HepG2 (cell line): Measurements from ENCODE around the gene BBS9. TPM values are rescaled to one million over a fixed set of nuclear protein-coding genes. Genes with fewer than 3 reads are reported as not detected.

Source experiments
- ATAC-seq: fragments of 200-7000 bp; cut with Tn5 transposase; 3 replicates; pipeline ENCODE4 v1.9.1; 2020; ENCODE audit warnings: mild to moderate bottlenecking, moderate library complexity
- BruUV-seq: library from RNA; stranded (reverse); fragments of 400-500 nt; replicated peaks from 2 replicates; lab custom pipeline; 2021; lab: Mats Ljungman, UMichigan
- CTCF ChIA-PET: fragments of 300-600 bp; formaldehyde crosslinking; extraction: SDS; loops from one replicate; lab custom pipeline; 2021; ENCODE audit warnings: low total read pairs, inconsistent platforms, low intra/inter-chr PET ratio; lab: Yijun Ruan, JAX
- POLR2A ChIA-PET: fragments of 350-600 bp; sonication (Branson Sonifier 250); formaldehyde crosslinking; loops from one replicate; lab custom pipeline; 2020; ENCODE audit warnings: antibody characterized with exemption, inconsistent platforms; lab: Yijun Ruan, JAX
- DNase-seq: peaks from one replicate; pipeline ENCODE4 v3.0.0-alpha.2; 2015; ENCODE audit warnings: low spot score
- FAIRE-seq: peaks from 3 replicates; lab custom pipeline; 2011; peaks lifted over from hg19 to GRCh38; lab: Jason Lieb, UNC
- H2AFZ ChIP-seq: one replicate; pipeline ENCODE4 v1.6.1; 2011; ENCODE audit warnings: low read length, inconsistent platforms
- H3K27ac ChIP-seq: fragments of 300-600 bp; 3 replicates; pipeline ENCODE4 v1.8.0; 2011; ENCODE audit warnings: mixed run types, mild to moderate bottlenecking, mixed read lengths, low read length, inconsistent platforms; ENCODE audit not compliant: insufficient read depth; ENCODE audit errors: extremely low read length
- H3K27me3 ChIP-seq, 2 experiments: fragments of 200-600 bp in 1 of 2; 2 replicates in 1 of 2; 3 replicates in 1 of 2; pipeline versions ENCODE4 v1.6.0 to v1.8.0; 2011; ENCODE audit warnings: low read length in 2 of 2, mild to moderate bottlenecking in 2 of 2, moderate library complexity in 2 of 2, inconsistent platforms in 1 of 2; ENCODE audit not compliant: insufficient read depth in 2 of 2, control insufficient read depth in 1 of 2
- H3K36me3 ChIP-seq, 2 experiments: fragments of 200-600 bp in 1 of 2; replicated peaks in 1 of 2; 2 replicates in 1 of 2; 3 replicates in 1 of 2; pipeline versions ENCODE4 v1.5.1 to v1.8.0; 2011; ENCODE audit warnings: low read length in 2 of 2, inconsistent platforms in 1 of 2; ENCODE audit not compliant: insufficient read depth in 2 of 2, control insufficient read depth in 1 of 2
- H3K4me1 ChIP-seq: 2 replicates; pipeline ENCODE4 v1.5.1; 2012; ENCODE audit warnings: low read length, inconsistent platforms; ENCODE audit not compliant: insufficient read depth
- H3K4me2 ChIP-seq: 2 replicates; pipeline ENCODE4 v1.6.0; 2011; ENCODE audit warnings: low read depth, low read length, inconsistent platforms
- H3K4me3 ChIP-seq, 3 experiments: fragments of 200-600 bp in 1 of 3; sonication (generic), shearing (Covaris generic) in 1 of 3; replicated peaks in 1 of 3; 2 replicates each; pipeline ENCODE4 v1.5.1; 2011 to 2016; ENCODE audit warnings: low read length in 3 of 3, inconsistent platforms in 2 of 3, low read depth in 2 of 3, mild to moderate bottlenecking in 2 of 3, control low read depth in 1 of 3, mixed read lengths in 1 of 3; ENCODE audit not compliant: insufficient read depth in 1 of 3
- H3K79me2 ChIP-seq: one replicate; pipeline ENCODE4 v1.6.1; 2011; ENCODE audit warnings: low read length, inconsistent platforms; ENCODE audit not compliant: insufficient read depth
- H3K9ac ChIP-seq: 2 replicates; pipeline ENCODE4 v1.6.0; 2011; ENCODE audit warnings: mild to moderate bottlenecking, low read depth, low read length, inconsistent platforms; ENCODE audit not compliant: insufficient read depth
- H3K9me3 ChIP-seq: 2 replicates; pipeline ENCODE4 v1.5.1; 2012; ENCODE audit warnings: mild to moderate bottlenecking, low read length
- H4K20me1 ChIP-seq: 2 replicates; pipeline ENCODE4 v1.6.0; 2011; ENCODE audit warnings: inconsistent platforms, mild to moderate bottlenecking, low read length, moderate library complexity; ENCODE audit not compliant: insufficient read depth
- ATRX ChIP-seq: sonication (generic); formaldehyde crosslinking; IDR thresholded peaks from 2 replicates; pipeline ENCODE4 v1.4.0; 2020; ENCODE audit warnings: missing genetic modification reagents, borderline replicate concordance
- HDAC1 ChIP-seq: sonication (generic); formaldehyde crosslinking; IDR thresholded peaks from 2 replicates; pipeline ENCODE4 v1.5.1; 2020; ENCODE audit warnings: mild to moderate bottlenecking, missing genetic modification reagents
- HNRNPH1 ChIP-seq: fragments of 200-400 bp; formaldehyde crosslinking; optimal IDR thresholded peaks from 2 replicates; pipeline ENCODE3; 2017; ENCODE audit warnings: mild to moderate bottlenecking, low read depth, low read length
- KLF12 ChIP-seq: sonication (generic); formaldehyde crosslinking; IDR thresholded peaks from 2 replicates; pipeline ENCODE4 v1.4.0; 2020; ENCODE audit warnings: missing genetic modification reagents, borderline replicate concordance
- ZNF274 ChIP-seq: sonication (generic); formaldehyde crosslinking; IDR thresholded peaks from 2 replicates; pipeline ENCODE4 v1.5.1; 2020; ENCODE audit warnings: mild to moderate bottlenecking, missing genetic modification reagents
- ZNF512 ChIP-seq: sonication (generic); formaldehyde crosslinking; IDR thresholded peaks from 2 replicates; pipeline ENCODE4 v1.4.0; 2020; ENCODE audit warnings: mild to moderate bottlenecking, missing genetic modification reagents
- WGBS: methylation state at CpG from one replicate; pipeline ENCODE4 v1.1.6; 2017; ENCODE audit warnings: low lambda C conversion rate; 5-methylcytosine and 5-hydroxymethylcytosine counted together
- in situ Hi-C: cut with HindIII; loops from 2 replicates; pipeline ENCODE4 v1.10.0; 2017; ENCODE audit warnings: low pct_unique_long_range_greater_than_20kb; ENCODE audit not compliant: extremely low pct_ligation_motif_present
- intact Hi-C: fragments of 100-400 bp; cut with micrococcal nuclease; formaldehyde crosslinking; loops from one replicate; pipeline ENCODE4 v1.10.0; 2022; ENCODE audit not compliant: unreplicated experiment
- polyA plus RNA-seq, 8 experiments: library from polyadenylated mRNA; depleted of rRNA in 3 of 8; stranded (reverse) in 7 of 8; unstranded in 1 of 8; fragments of >200 nt; fragmentation: Illumina TruSeq in 4 of 8; extraction: Trizol in 4 of 8; gene quantifications; 2 replicates each; pipeline versions ENCODE4 v1.2.1 to v1.2.3, GENCODE V29; 2011 to 2016; ENCODE audit warnings: low read depth in 4 of 8, missing spikeins in 1 of 8, mixed read lengths in 1 of 8; ENCODE audit not compliant: insufficient read depth in 1 of 8
- small RNA-seq, 3 experiments: library from RNA; depleted of rRNA; stranded (forward); fragments of <200 nt; gene quantifications; one replicate each; pipeline ENCODE3, GENCODE V24; 2012; ENCODE audit warnings: low read depth in 2 of 3, low replicate concordance in 1 of 3; ENCODE audit not compliant: insufficient read length in 3 of 3, insufficient read depth in 2 of 3
- total RNA-seq, 5 experiments: library from RNA; depleted of rRNA; stranded (reverse); fragments of >200 nt; fragmentation: Illumina TruSeq; extraction: Trizol; gene quantifications; 2 replicates each; pipeline ENCODE4 v1.2.3, GENCODE V29; 2016; ENCODE audit warnings: low read depth in 1 of 5
- TF ChIP-seq, protein P1 (sequence below), 2 experiments: IDR thresholded peaks; 2 replicates each; pipeline ENCODE4 v1.6.1; 2011 to 2012; ENCODE audit warnings: low read length in 2 of 2, borderline replicate concordance in 1 of 2, low read depth in 1 of 2, mild to moderate bottlenecking in 1 of 2, moderate library complexity in 1 of 2

BBS9 gene
- total and polyA plus RNA-seq, 2 of the 13 experiments (the other 11 are each of a cell fraction or from before 2014, with no cell fraction given) = 5.1 to 7.8 TPM

GRCh38 chr7:33654676-33655075 is 525.3 kb downstream of the BBS9 start:
- Histone ChIP-seq H3K36me3 (no peaks in the 10 kb centered on the region), H3K79me2 (no peaks in the 10 kb centered on the region), H3K27ac (no peak overlapping the region), H3K4me3 (no peak overlapping the region), H3K4me2 (no peak overlapping the region), H3K4me1 (no peaks in the 10 kb centered on the region), H4K20me1 (no peaks in the 10 kb centered on the region), H3K27me3 (no peaks in the 10 kb centered on the region), H2AFZ (no peak overlapping the region), H3K9ac (no peak overlapping the region), H3K9me3 (no peaks in the 10 kb centered on the region)
- intact Hi-C loops (no loop called here), in situ Hi-C loops (no loop called here)
- ChIA-PET POLR2A (no interaction called here), CTCF (no interaction called here)
- FAIRE-seq (no peak), ATAC-seq (no peak), DNase-seq (no peak)
- no TSS peak for BruUV-seq
- TF ChIP-seq KLF12 (CRISPR knock-in tag) (no peak), ZNF512 (CRISPR knock-in tag) (no peak), ATRX (CRISPR knock-in tag) (no peak), HNRNPH1 (no peak), HDAC1 (no peak), ZNF274 (CRISPR knock-in tag) (no peak)
- TF ChIP-seq, protein P1, sequence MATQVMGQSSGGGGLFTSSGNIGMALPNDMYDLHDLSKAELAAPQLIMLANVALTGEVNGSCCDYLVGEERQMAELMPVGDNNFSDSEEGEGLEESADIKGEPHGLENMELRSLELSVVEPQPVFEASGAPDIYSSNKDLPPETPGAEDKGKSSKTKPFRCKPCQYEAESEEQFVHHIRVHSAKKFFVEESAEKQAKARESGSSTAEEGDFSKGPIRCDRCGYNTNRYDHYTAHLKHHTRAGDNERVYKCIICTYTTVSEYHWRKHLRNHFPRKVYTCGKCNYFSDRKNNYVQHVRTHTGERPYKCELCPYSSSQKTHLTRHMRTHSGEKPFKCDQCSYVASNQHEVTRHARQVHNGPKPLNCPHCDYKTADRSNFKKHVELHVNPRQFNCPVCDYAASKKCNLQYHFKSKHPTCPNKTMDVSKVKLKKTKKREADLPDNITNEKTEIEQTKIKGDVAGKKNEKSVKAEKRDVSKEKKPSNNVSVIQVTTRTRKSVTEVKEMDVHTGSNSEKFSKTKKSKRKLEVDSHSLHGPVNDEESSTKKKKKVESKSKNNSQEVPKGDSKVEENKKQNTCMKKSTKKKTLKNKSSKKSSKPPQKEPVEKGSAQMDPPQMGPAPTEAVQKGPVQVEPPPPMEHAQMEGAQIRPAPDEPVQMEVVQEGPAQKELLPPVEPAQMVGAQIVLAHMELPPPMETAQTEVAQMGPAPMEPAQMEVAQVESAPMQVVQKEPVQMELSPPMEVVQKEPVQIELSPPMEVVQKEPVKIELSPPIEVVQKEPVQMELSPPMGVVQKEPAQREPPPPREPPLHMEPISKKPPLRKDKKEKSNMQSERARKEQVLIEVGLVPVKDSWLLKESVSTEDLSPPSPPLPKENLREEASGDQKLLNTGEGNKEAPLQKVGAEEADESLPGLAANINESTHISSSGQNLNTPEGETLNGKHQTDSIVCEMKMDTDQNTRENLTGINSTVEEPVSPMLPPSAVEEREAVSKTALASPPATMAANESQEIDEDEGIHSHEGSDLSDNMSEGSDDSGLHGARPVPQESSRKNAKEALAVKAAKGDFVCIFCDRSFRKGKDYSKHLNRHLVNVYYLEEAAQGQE (IDR thresholded peaks at IDR 0.05; ENCODE audit: borderline replicate concordance in 1 of 2, low read depth in 1 of 2, low read length in 2 of 2) = no peak
- WGBS = 29% methylated on average over 5 of the region's 5 CpGs

Small RNA genes lying within 50 kb of the gene (small RNA-seq; reads per million reads assigned to genes)
- gene AC007312.1 (0 reads per million in 3 experiments), gene AC074338.1 (0 reads per million in 3 experiments), gene RNA5SP229 (0 reads per million in 3 experiments)

Other genes starting within 250 kb of the BBS9 start
- gene KBTBD2, start 237.8 kb upstream of the BBS9 start, total RNA-seq (2016; rRNA removed; fragmentation: Illumina TruSeq; extraction: Trizol) = 25.2 and 33.6 TPM in 2 replicates
- 20.1 and 24.0 TPM in 2 replicates for gene KBTBD2, start 237.8 kb upstream of the BBS9 start, polyA plus RNA-seq (2011; rRNA removed)
- gene FKBP9, start 172.1 kb upstream of the BBS9 start, total RNA-seq (2016; rRNA removed; fragmentation: Illumina TruSeq; extraction: Trizol) = 24.5 and 41.5 TPM in 2 replicates
- 30.9 and 34.0 TPM in 2 replicates for gene FKBP9, start 172.1 kb upstream of the BBS9 start, polyA plus RNA-seq (2011; rRNA removed)
- gene NT5C3A, start 66.8 kb upstream of the BBS9 start, total RNA-seq (2016; rRNA removed; fragmentation: Illumina TruSeq; extraction: Trizol) = 22.8 and 34.0 TPM in 2 replicates
- gene NT5C3A, start 66.8 kb upstream of the BBS9 start, polyA plus RNA-seq (2011; rRNA removed) = 9.6 and 16.9 TPM in 2 replicates
- 14.2 and 15.1 TPM in 2 replicates for gene RP9, start 20.2 kb upstream of the BBS9 start, total RNA-seq (2016; rRNA removed; fragmentation: Illumina TruSeq; extraction: Trizol)
- 13.1 and 18.6 TPM in 2 replicates for gene RP9, start 20.2 kb upstream of the BBS9 start, polyA plus RNA-seq (2011; rRNA removed)